ENCODE measurements around the gene KRT81. TPM values are rescaled to one million over a fixed set of nuclear protein-coding genes. Genes with fewer than 3 reads are reported as not detected.
A peak's percentile ranks its signal among the peaks of the same experiment; 100 is the strongest.
"Not testable (repeated sequence)": the region's sequence is repeated elsewhere in the genome, so short reads cannot be mapped to it uniquely, and the experiment has no call there.

Gene KRT81
- total RNA-seq, 1 donor from 2014 or later: not detected

DNA sequence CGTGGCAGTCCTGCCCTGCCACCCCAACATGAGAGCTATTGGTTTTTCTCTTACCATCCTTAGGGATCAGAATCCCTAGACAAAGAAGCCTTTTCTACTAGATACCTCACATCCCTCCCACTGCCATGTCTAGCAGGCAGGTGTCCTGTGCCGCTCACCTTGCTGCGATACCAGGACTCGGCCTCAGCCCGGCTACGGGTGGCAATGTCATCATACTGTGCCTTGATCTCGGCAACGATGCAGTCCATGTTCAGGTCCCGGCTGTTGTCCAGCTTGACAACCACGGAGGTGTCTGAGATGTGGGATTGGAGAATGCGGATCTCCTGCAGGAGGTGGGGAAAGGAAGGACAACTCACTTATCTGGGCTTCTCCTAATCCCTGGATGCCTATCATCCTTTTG, 25.4 kb upstream of the KRT81 start:
- Histone ChIP-seq H3K4me3 (no peak overlapping the region), H3K4me1 (no peaks in the 10 kb centered on the region), H3K27ac (no peak overlapping the region), H3K36me3 (no peaks in the 10 kb centered on the region), H3K27me3 (peaks cover 30% of the 10 kb centered on the region), H3K9me3 (no peaks in the 10 kb centered on the region)
- ATAC-seq: no peak
- intact Hi-C loops (cut with DNase I): no loop called here
- TF ChIP-seq CTCF (IDR thresholded peaks at IDR 0.05): no peak
- no peak for DNase-seq

DNA sequence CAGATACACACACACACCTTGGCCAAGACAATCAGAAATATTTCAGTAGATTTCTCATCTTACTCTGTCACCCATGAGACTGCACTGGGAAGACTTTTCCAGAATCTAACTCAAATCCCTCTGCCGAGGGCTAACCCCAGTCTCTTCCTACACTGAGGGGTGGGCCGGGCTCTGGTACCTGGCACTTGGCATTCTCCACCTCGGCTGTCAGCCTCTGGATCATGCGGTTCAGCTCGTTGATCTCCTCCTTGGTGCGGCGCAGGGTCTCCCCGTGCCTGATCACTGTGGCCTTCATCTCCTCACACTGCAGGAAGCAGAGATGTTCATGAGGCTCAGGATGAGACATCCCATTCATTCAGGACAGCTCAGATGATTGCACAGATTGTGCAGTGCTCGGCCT, 25.0 kb upstream of the KRT81 start:
- intact Hi-C loops (cut with DNase I): no loop called here
- no peaks in the 10 kb centered on the region for H3K36me3 ChIP-seq
- H3K4me1 ChIP-seq: no peaks in the 10 kb centered on the region
- peaks cover 31% of the 10 kb centered on the region for H3K27me3 ChIP-seq
- TF ChIP-seq CTCF (IDR thresholded peaks at IDR 0.05): no peak
- H3K4me3 ChIP-seq: no peak overlapping the region
- H3K27ac ChIP-seq: no peak overlapping the region
- ATAC-seq: no peak
- no peaks in the 10 kb centered on the region for H3K9me3 ChIP-seq
- DNase-seq: no peak

DNA sequence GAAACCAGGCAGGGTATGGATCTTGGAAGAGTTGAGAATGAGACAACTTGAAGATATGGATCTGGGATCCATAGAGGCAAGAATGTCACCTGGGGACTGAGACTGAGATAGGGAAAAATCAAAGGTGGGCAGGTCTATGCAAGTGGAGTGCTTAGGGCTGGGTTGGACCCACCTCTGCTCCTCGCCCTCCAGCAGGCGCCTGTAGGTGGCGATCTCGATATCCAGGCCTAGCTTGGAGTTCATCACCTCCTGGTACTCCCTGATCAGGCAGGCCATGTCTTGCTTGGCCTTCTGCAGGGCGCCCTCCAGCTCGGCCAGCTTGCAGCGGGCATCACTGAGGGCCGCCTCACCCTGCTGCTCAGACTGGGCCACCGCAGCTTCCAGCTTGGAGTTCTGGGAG, 24.4 kb upstream of the KRT81 start:
- intact Hi-C loops (cut with DNase I); H3K27ac ChIP-seq; H3K4me1 ChIP-seq; H3K4me3 ChIP-seq; ATAC-seq; DNase-seq; H3K9me3 ChIP-seq; H3K36me3 ChIP-seq: not testable (repeated sequence)
- TF ChIP-seq CTCF (IDR thresholded peaks at IDR 0.05): peak; percentile 22
- H3K27me3 ChIP-seq: peaks cover 31% of the 10 kb centered on the region

GRCh38 chr12:52314511-52314910, 23.2 kb upstream of the KRT81 start:
- ATAC-seq (no peak), DNase-seq (no peak)
- no peak for TF ChIP-seq CTCF (IDR thresholded peaks at IDR 0.05)
- H3K27me3 ChIP-seq: peaks cover 26% of the 10 kb centered on the region
- H3K4me1 ChIP-seq: no peaks in the 10 kb centered on the region
- no peaks in the 10 kb centered on the region for H3K9me3 ChIP-seq
- no peaks in the 10 kb centered on the region for H3K36me3 ChIP-seq
- intact Hi-C loops (cut with DNase I): no loop called here
- H3K27ac ChIP-seq: no peak overlapping the region
- no peak overlapping the region for H3K4me3 ChIP-seq

- H3K27me3 ChIP-seq: peaks cover 27% of the 10 kb centered on the region
- H3K4me1 ChIP-seq: no peaks in the 10 kb centered on the region
- no peaks in the 10 kb centered on the region for H3K36me3 ChIP-seq
- intact Hi-C loops (cut with DNase I): no loop called here
- H3K9me3 ChIP-seq: no peaks in the 10 kb centered on the region
- TF ChIP-seq CTCF (IDR thresholded peaks at IDR 0.05): no peak
- no peak for DNase-seq
- no peak overlapping the region for H3K27ac ChIP-seq
- ATAC-seq: no peak
- no peak overlapping the region for H3K4me3 ChIP-seq
Observed at GRCh38 chr12:52313926-52314325, 22.6 kb upstream of the KRT81 start.

GRCh38 chr12:52313461-52313860, 22.1 kb upstream of the KRT81 start:
- intact Hi-C loops (cut with DNase I): no loop called here
- Histone ChIP-seq H3K4me3 (no peak overlapping the region), H3K36me3 (no peaks in the 10 kb centered on the region), H3K4me1 (no peaks in the 10 kb centered on the region), H3K9me3 (no peaks in the 10 kb centered on the region), H3K27ac (no peak overlapping the region), H3K27me3 (peaks cover 31% of the 10 kb centered on the region)
- no peak for TF ChIP-seq CTCF (IDR thresholded peaks at IDR 0.05)
- DNase-seq (no peak), ATAC-seq (no peak)
